ENCODE data around the gene HTR2B.
A peak's percentile ranks its signal among the peaks of the same experiment; 100 is the strongest.

The HTR2B gene

GRCh38 chr2:231126123-231126522, 1.3 kb upstream of the HTR2B start:
- no peak for TF ChIP-seq CTCF (IDR thresholded peaks at IDR 0.05; ENCODE audit: low read depth, low read length, missing control alignments)
- Histone ChIP-seq H3K27me3 (replicated peaks) (no peaks in the 10 kb centered on the region), H3K4me3 (ENCODE audit: low read depth, low read length) (no peak overlapping the region), H3K36me3 (replicated peaks) (no peaks in the 10 kb centered on the region), H3K27ac (no peak overlapping the region)
- in situ Hi-C loops (cut with HindIII; ENCODE audit: low pct_ligation_motif_present, low sequenced_read_pairs) = no loop called here
- DNase-seq = no peak

- in situ Hi-C loops (cut with HindIII; ENCODE audit: low pct_ligation_motif_present, low sequenced_read_pairs) = no loop called here
- no peak for TF ChIP-seq CTCF (IDR thresholded peaks at IDR 0.05; ENCODE audit: low read depth, low read length, missing control alignments)
- peak; percentile 39 for DNase-seq
- Histone ChIP-seq H3K27me3 (replicated peaks) (no peaks in the 10 kb centered on the region), H3K27ac (peak overlapping the region; percentile 31), H3K4me3 (ENCODE audit: low read depth, low read length) (no peak overlapping the region), H3K36me3 (replicated peaks) (no peaks in the 10 kb centered on the region)
Observed at GRCh38 chr2:231123362-231123898, 1.4 kb downstream of the HTR2B start.

GRCh38 chr2:231118614-231118942, 6.3 kb downstream of the HTR2B start:
- no peak overlapping the region for H3K27ac ChIP-seq
- no peaks in the 10 kb centered on the region for H3K36me3 ChIP-seq (replicated peaks)
- DNase-seq = no peak
- TF ChIP-seq CTCF (IDR thresholded peaks at IDR 0.05; ENCODE audit: low read depth, low read length, missing control alignments) = no peak
- no peak overlapping the region for H3K4me3 ChIP-seq (ENCODE audit: low read depth, low read length)
- H3K27me3 ChIP-seq (replicated peaks) = no peaks in the 10 kb centered on the region
- in situ Hi-C loops (cut with HindIII; ENCODE audit: low pct_ligation_motif_present, low sequenced_read_pairs) = no loop called here

GRCh38 chr2:231117922-231118613, 6.8 kb downstream of the HTR2B start:
- H3K27me3 ChIP-seq (replicated peaks) = no peaks in the 10 kb centered on the region
- in situ Hi-C loops (cut with HindIII; ENCODE audit: low pct_ligation_motif_present, low sequenced_read_pairs) = no loop called here
- no peak overlapping the region for H3K27ac ChIP-seq
- TF ChIP-seq CTCF (IDR thresholded peaks at IDR 0.05; ENCODE audit: low read depth, low read length, missing control alignments) = no peak
- H3K4me3 ChIP-seq (ENCODE audit: low read depth, low read length) = no peak overlapping the region
- no peaks in the 10 kb centered on the region for H3K36me3 ChIP-seq (replicated peaks)
- DNase-seq = no peak

GRCh38 chr2:231117148-231117547, 7.7 kb downstream of the HTR2B start:
- DNase-seq = no peak
- H3K36me3 ChIP-seq (replicated peaks) = no peaks in the 10 kb centered on the region
- H3K27me3 ChIP-seq (replicated peaks) = no peaks in the 10 kb centered on the region
- no peak overlapping the region for H3K4me3 ChIP-seq (ENCODE audit: low read depth, low read length)
- H3K27ac ChIP-seq = no peak overlapping the region
- in situ Hi-C loops (cut with HindIII; ENCODE audit: low pct_ligation_motif_present, low sequenced_read_pairs) = no loop called here
- no peak for TF ChIP-seq CTCF (IDR thresholded peaks at IDR 0.05; ENCODE audit: low read depth, low read length, missing control alignments)

GRCh38 chr2:231115651-231116050, 9.2 kb downstream of the HTR2B start:
- H3K27ac ChIP-seq = no peak overlapping the region
- no peak for TF ChIP-seq CTCF (IDR thresholded peaks at IDR 0.05; ENCODE audit: low read depth, low read length, missing control alignments)
- DNase-seq = no peak
- no peaks in the 10 kb centered on the region for H3K36me3 ChIP-seq (replicated peaks)
- in situ Hi-C loops (cut with HindIII; ENCODE audit: low pct_ligation_motif_present, low sequenced_read_pairs) = no loop called here
- no peaks in the 10 kb centered on the region for H3K27me3 ChIP-seq (replicated peaks)
- no peak overlapping the region for H3K4me3 ChIP-seq (ENCODE audit: low read depth, low read length)
